MG63 (cell line): Measurements from ENCODE around the gene ZNF431. TPM values are rescaled to one million over a fixed set of nuclear protein-coding genes. Genes with fewer than 3 reads are reported as not detected.

ENCODE experiments used
- DNase-seq: peaks from one replicate; pipeline ENCODE4 v3.0.0-alpha.2; 2020
- H3K27me3 ChIP-seq: fragments of 250-450 bp; sonication (Bioruptor Pico); 2 replicates; pipeline ENCODE4 v1.5.1; 2020; ENCODE audit warnings: mild to moderate bottlenecking, moderate library complexity
- H3K36me3 ChIP-seq: fragments of 250-450 bp; sonication (Bioruptor Pico); 2 replicates; pipeline ENCODE4 v1.5.1; 2020; ENCODE audit warnings: mild to moderate bottlenecking, moderate library complexity
- H3K4me3 ChIP-seq: fragments of 250-450 bp; sonication (Bioruptor Pico); 2 replicates; pipeline ENCODE4 v1.5.1; 2020; ENCODE audit warnings: mild to moderate bottlenecking, moderate library complexity
- H3K9me3 ChIP-seq: fragments of 250-450 bp; sonication (Bioruptor Pico); 2 replicates; pipeline ENCODE4 v1.5.1; 2020; ENCODE audit warnings: mild to moderate bottlenecking, moderate library complexity
- total RNA-seq: library from RNA; depleted of rRNA; stranded (reverse); fragments of >200 nt; shearing (Covaris generic); gene quantifications from 2 replicates; pipeline ENCODE4 v1.2.3, GENCODE V29; 2014; ENCODE audit warnings: low replicate concordance; rRNA removed

The ZNF431 gene
- 2.9 and 3.4 TPM in 2 replicates for total RNA-seq

DNA sequence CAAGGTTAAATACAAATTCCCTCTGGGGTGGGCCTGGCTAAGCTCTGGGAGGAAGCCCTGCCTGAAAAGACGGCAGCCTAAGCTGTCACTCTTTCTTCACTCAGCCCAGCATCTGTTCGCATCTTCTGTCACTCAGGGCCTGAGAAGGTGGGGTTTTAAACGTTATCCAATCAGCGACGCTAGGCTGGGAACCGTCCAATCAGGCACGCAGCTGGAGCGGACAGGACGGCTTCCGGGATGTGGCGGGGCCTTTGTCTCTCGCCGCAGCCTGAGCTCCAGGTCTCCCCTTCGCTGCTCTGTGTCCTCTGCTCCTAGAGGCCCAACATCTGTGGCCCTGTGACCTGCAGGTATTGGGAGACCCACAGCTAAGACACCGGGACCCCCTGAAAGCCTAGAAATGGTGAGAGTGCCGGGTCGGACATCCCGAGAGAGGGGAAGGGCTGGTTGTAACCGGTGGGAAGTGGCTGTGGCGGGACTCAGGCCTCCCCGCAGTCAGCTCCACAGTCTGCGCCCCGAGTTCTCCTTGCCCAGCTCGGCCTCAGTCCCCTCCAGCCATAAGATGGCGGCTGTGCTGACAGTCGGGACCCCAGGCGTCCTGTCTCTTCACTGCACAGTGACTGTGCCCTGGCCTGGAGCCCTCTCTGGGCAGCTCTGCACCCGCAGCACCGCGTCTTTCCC is at the start of gene ZNF431:
ZNF431 (plus strand) TSS at position 254 of the 678 bp plus-strand sequence; CDS start at position 398, 144 bp downstream.
- peak within 1 kb of the TSS; percentile 72 for H3K4me3 ChIP-seq
- no peaks in the 10 kb centered on the region for H3K27me3 ChIP-seq
- peak; percentile 89 for DNase-seq
- H3K36me3 ChIP-seq: peaks cover 30% of the 10 kb centered on the region
- peaks cover 2% of the 10 kb centered on the region; the same call in 1 of the 2 replicates for H3K9me3 ChIP-seq

DNA sequence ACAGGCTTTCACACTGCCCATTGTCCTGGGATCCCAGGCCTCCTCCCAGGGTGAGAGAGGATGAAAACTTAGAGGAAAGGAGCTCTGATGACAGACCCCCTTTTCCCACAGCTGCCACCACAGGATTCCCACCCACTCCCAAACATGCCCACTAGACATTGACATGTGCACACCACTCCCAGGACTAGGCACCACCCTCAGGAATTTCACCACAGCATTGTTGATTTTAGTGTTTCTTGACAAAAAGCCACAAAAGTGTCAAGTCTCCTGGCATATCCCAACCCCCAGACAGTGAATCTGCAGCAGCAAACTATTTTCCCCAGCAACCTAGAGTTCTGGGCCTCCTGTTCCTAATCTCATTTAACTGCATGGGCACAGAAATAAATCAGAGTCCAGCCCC is 49.7 kb upstream of the ZNF431 start:
- Histone ChIP-seq H3K36me3 (peaks cover 9% of the 10 kb centered on the region), H3K4me3 (no peak overlapping the region), H3K27me3 (no peaks in the 10 kb centered on the region), H3K9me3 (no peaks in the 10 kb centered on the region)
- DNase-seq: no peak

DNA sequence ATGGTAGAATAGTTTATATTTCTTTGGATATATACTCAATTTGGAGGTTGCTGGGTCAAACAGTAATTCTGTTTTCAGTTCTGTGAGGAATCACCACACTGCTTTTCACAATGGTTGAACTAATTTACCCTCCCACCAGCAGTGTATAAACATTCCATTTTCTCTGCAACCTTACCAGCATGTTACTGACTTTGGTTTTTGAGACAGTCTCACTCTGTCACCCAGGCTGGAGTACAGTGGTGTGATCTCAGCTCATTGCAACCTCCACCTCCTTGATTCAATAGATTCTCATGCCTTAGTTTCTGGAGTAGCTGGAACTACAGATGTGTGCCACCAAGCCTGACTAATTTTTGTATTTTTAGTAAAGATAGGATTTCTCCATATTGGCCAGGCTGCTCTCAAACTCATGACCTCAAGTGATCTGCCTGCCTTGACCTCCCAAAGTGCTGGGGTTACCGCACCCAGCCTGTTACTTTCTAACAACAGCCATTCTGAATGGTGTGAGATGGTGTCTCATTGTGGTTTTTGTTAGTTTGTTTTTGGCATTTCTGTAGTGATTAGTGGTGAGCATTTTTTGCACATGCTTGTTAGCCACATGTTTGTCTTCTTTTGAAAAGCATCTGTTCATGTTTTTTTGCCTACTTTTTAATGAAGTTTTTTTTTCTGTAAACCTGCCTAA is 47.4 kb upstream of the ZNF431 start:
- Histone ChIP-seq H3K9me3 (no peaks in the 10 kb centered on the region), H3K4me3 (no peak overlapping the region), H3K36me3 (peaks cover 4% of the 10 kb centered on the region), H3K27me3 (no peaks in the 10 kb centered on the region)
- no peak for DNase-seq

DNA sequence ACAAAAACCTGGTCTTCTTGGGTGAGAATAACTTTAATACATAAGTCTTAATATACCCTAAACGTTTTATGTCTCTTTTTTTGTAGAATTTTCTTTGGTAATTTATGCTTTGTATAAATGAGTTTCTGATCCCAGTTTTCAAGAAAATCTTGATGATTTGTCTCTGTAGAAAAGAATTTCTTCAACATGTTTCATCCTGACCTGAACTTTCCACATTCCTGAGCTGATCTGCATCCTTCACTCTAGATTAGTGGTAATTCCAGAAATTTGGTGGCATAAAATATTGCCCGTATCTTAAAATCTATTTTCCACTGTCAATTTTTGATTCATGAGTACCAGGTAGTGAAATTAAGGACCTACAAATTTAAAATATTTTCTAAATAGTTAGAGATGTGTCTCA is 43.5 kb upstream of the ZNF431 start:
- no peak for DNase-seq
- Histone ChIP-seq H3K9me3 (no peaks in the 10 kb centered on the region), H3K27me3 (no peaks in the 10 kb centered on the region), H3K4me3 (no peak overlapping the region), H3K36me3 (peaks cover 10% of the 10 kb centered on the region)

DNA sequence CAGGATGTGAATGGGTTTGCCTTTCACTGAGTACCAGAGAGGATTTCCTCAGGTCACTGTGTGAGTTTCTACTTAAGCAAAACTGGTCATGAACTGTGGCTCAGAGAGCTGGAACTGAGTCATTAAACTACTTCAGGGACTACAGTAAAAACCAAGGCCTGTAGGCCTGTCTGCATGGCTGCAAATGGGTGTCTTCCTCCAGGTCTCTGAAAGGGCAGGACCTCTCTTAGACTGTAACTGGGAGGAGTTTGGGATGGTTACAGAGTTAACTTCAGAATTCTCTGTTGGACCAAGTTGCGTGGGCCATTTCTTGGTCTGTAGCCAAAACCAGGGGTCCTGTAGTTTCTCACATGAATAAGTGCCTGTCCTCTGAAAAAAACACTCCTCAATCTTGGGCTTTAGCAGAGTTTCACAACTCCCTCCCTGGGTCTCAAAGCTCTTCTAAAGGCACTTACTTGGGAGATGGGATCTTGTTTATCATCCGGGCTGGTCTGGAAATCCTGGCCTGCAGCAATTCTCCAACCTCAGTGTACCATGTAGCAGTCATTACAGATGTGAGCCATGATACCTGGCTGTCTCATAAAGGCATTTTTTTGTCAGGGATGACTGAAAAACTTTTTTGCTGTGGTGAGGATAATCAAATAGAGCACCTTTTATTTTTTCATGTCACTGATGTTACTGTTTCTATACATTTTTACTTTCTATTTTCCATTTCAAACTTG is 40.2 kb upstream of the ZNF431 start:
- Histone ChIP-seq H3K27me3 (no peaks in the 10 kb centered on the region), H3K4me3 (no peak overlapping the region), H3K36me3 (peaks cover 13% of the 10 kb centered on the region), H3K9me3 (no peaks in the 10 kb centered on the region)
- no peak for DNase-seq

DNA sequence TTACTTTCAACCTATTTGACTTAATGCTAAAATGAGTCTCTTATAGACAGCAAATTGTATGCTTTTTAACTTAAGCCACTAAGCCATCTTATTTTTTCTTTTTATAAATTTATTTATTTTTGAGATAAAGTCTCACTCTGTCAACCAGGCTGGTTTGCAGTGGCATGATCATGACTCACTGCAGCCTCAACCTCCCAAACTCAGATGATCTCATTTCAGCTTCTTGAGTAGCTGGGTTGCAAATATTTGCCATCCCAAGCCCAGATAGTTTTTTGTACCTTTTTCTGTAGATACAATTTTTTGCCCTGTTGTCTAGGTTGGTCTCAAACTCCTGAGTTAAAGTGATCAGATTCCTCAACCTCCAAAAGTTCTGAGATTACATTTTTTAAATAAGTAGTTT is 32.7 kb upstream of the ZNF431 start:
- no peak for DNase-seq
- no peaks in the 10 kb centered on the region for H3K27me3 ChIP-seq
- H3K9me3 ChIP-seq: no peaks in the 10 kb centered on the region; the same call in 1 of the 2 replicates
- H3K4me3 ChIP-seq: no peak overlapping the region
- peaks cover 9% of the 10 kb centered on the region for H3K36me3 ChIP-seq

DNA sequence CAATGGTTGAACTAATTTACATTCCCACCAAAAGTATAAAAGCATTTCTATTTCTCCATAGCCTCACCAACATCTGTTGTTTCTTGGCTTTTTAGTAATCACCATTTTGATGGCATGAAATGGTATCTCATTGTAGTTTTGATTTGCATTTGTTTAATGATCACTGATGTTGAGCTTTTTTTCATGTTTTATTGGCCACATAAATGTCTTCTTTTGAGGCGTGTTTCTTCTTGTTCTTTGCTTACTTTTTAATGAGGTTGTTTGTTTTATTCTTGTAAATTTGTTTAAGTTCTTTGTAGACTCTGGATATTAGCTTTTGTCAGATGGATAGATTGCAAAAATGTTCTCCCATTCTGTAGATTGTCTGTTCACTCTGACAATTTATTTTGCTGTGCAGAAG is 31.7 kb upstream of the ZNF431 start:
- no peak overlapping the region for H3K4me3 ChIP-seq
- no peak for DNase-seq
- peaks cover 15% of the 10 kb centered on the region for H3K36me3 ChIP-seq
- no peaks in the 10 kb centered on the region for H3K27me3 ChIP-seq
- no peaks in the 10 kb centered on the region; the same call in 1 of the 2 replicates for H3K9me3 ChIP-seq

DNA sequence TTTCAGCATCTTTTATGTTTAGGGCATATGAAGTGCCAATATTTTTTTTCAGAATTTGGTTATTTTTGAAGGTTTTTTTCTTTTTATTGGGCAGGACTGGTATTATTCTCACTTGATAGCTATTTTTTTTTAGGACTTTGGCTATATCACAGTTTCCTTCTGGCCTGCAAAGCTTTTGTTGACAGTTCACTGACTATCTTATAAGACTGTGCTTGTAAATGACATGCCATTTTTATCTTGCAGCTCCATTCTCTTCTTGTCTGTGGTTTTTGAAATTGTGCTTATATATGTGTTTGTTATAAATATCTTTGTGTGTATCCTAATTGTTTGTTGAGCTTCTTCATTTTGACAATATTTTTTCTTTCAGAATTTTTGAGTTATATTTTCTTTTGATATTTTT is 26.4 kb upstream of the ZNF431 start:
- Histone ChIP-seq H3K27me3 (no peaks in the 10 kb centered on the region), H3K4me3 (no peak overlapping the region), H3K9me3 (peaks cover 2% of the 10 kb centered on the region), H3K36me3 (peaks cover 45% of the 10 kb centered on the region)
- no peak for DNase-seq

DNA sequence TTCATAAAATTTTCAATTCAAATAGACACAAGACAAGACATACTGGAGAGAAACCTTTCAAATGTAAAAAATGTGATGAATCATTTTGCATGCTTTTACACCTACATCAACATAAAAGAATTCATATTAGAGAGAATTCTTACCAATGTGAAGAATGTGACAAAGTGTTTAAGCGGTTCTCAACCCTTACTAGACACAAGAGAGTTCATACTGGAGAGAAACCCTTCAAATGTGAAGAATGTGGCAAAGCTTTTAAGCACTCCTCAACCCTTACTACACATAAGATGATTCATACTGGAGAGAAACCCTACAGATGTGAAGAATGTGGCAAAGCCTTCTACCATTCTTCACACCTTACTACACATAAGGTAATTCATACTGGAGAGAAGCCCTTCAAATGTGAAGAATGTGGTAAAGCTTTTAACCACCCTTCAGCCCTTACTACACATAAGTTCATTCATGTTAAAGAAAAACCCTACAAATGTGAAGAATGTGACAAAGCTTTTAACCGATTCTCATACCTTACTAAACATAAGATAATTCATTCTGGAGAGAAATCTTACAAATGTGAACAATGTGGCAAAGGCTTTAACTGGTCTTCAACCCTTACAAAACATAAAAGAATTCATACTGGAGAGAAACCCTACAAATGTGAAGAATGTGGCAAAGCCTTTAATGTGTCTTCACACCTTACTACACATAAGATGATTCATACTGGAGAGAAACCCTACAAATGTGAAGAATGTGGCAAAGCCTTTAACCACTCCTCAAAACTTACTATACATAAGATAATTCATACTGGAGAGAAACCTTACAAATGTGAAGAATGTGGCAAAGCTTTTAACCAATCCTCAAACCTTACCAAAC is 24.6 kb upstream of the ZNF431 start:
- no peak for DNase-seq
- Histone ChIP-seq H3K27me3 (no peaks in the 10 kb centered on the region), H3K36me3 (peaks cover 49% of the 10 kb centered on the region), H3K4me3 (no peak overlapping the region), H3K9me3 (peaks cover 2% of the 10 kb centered on the region)

DNA sequence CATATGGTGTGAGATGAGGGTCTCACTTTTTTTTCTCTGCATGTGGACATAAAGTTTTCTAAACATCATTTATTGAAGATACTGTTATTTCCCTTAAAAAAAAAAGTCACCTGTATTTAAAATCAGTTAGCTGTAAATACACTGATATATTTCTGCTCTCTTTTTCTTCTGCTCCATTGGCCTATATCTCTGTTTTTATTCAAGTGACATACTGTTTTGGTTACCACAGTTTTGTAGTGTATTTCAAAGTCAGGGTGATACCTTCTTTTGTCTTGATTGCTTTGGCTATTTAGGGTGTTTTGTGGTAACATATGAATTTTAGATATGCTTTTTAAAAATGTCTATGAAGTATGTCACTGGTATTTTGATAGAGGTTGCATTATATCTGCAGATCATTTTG is 15.8 kb upstream of the ZNF431 start:
- H3K27me3 ChIP-seq: no peaks in the 10 kb centered on the region
- no peak overlapping the region for H3K4me3 ChIP-seq
- peaks cover 4% of the 10 kb centered on the region; the same call in 1 of the 2 replicates for H3K36me3 ChIP-seq
- H3K9me3 ChIP-seq: no peaks in the 10 kb centered on the region
- no peak for DNase-seq

DNA sequence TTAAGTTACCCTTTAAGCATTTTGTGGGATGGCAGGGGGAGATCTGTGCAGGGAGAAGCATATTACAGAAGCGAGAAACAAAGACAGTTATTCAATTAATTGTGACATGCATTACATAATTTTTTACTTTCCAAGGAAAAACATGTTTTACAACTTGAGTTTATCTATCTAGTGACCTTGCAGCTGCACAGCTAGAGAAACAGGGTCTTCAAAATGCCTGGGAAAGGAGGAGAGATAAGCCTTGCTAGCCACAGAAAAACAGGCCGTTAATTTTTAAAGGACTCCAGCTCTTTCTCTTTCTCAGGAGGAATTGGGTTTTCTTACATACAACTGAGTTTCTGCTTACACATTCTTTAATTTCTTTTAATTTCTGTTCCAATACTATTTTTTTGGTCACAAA is 14.8 kb upstream of the ZNF431 start:
- Histone ChIP-seq H3K4me3 (no peak overlapping the region), H3K27me3 (no peaks in the 10 kb centered on the region), H3K36me3 (no peaks in the 10 kb centered on the region), H3K9me3 (no peaks in the 10 kb centered on the region)
- DNase-seq: no peak

DNA sequence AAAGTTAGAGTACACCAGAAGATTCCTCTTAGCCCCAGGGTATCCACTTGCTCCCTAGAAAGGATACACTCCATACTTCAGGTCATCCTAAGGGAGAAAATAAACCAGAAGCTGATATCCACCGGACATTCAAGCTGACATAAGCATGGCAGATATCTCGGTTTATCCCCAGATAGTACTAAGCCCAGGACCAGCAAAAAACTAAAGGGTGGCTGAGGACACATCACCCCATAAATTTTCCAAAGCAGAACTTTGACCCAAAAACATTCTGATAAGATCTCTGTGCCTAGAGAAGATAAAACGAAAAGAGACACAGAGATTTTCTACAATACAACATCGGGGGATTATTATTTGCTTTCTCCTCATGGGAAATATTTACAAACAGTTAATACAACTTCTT is 13.9 kb upstream of the ZNF431 start:
- H3K36me3 ChIP-seq: no peaks in the 10 kb centered on the region
- no peaks in the 10 kb centered on the region for H3K27me3 ChIP-seq

DNA sequence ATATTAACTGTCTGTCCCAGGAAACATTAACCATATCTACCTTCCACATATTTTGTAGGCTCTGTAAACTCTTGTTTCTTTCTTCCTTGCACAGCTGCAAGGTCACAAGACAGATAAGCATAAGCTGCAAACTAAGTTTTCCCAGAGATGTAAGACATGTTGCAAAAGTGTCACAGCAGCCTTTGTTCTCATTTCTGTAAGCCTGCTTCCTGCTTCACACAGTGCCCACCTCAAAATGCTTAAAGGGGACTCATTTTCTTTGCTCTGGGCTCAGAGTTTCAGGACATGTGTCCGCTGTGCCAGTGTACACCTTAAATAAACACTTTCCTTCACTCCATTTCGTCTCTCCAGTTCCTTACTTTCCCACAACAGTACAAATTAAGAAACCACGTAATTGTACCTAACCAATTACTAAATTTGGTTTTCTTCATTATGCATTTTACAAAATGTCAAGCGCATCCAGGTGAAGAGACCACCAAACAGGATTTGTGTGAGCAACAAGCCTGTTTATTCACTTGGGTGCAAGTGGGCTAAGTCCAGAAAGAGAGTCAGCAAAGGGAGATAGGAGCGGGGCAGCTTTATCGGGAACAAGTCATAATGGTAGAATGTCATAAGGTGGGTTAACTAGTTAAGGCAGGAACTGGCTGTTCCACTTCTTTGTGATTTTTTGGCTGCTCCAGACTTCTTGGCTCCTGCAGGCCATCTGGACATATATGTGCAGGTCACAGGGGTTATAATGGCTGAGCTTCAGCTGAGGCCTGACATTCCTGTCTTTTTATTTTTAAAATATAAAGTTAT is 12.7 kb upstream of the ZNF431 start:
- Histone ChIP-seq H3K36me3 (no peaks in the 10 kb centered on the region), H3K27me3 (no peaks in the 10 kb centered on the region), H3K4me3 (no peak overlapping the region), H3K9me3 (no peaks in the 10 kb centered on the region)
- no peak for DNase-seq

More for the DNA sequence above, 13.9 kb upstream of the ZNF431 start:
- no peaks in the 10 kb centered on the region for H3K9me3 ChIP-seq
- DNase-seq: no peak
- no peak overlapping the region for H3K4me3 ChIP-seq

DNA sequence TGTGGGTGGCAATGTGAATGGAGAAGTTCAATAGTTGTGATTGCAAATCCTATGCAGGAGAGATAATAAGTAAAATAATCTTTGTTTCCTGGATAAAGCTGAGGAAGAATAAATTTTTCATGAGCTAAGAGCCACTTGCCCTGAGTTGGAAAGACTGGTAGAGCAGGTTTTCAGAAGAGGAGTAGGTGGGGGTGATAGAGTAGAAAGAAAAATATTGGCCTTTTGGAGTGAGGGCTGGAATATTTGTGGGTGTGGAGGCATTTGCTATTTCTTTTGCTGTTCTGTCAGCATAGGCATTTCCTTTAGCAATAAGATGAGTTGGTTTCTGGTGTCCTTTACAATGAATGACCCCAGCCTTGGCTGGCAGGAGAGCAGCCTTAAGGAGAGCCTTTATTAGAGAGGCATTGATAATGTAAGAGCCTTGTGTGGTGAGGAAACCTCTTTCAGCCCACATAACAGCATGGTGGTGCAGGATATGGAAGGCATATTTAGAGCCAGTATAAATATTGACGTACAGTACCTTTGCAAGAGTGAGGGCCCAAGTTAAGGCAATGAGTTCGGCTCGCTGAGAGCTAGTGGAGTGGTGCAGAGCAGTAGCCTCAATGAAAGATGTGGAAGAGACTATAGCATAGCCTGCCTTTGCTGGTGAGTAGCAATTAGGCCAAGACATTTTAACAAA is 11.6 kb upstream of the ZNF431 start:
- no peaks in the 10 kb centered on the region for H3K9me3 ChIP-seq
- no peaks in the 10 kb centered on the region for H3K36me3 ChIP-seq
- no peaks in the 10 kb centered on the region for H3K27me3 ChIP-seq
- no peak for DNase-seq
- H3K4me3 ChIP-seq: no peak overlapping the region

DNA sequence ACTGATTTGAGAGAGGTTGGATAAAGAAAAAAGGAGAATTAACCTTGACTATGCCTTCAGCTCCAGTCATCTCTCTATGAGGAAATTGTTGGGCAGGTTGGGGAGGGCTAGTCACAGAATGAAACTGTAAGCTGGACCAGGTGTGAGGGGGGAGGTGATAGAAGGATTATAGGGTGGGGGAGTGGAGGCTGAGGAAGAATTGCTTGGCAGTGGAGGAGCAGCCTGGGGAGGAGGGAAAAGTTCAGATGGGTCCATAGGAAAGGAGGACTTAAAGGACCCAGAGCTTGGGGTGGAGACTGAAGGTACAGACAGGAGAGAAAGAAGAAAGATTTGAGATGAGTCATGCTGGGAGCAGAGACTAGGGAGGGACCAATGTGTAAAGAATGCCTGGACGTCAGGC is 8.2 kb upstream of the ZNF431 start:
- H3K36me3 ChIP-seq: no peaks in the 10 kb centered on the region
- no peaks in the 10 kb centered on the region for H3K27me3 ChIP-seq
- no peak for DNase-seq
- no peaks in the 10 kb centered on the region for H3K9me3 ChIP-seq
- H3K4me3 ChIP-seq: no peak overlapping the region
